Renal cortical epithelial cell (primary cell): ENCODE results near the gene ANKS3. TPM values are rescaled to one million over a fixed set of nuclear protein-coding genes. Genes with fewer than 3 reads are reported as not detected.
A peak's percentile ranks its signal among the peaks of the same experiment; 100 is the strongest.

Experiments
- DNase-seq: peaks from one replicate; pipeline ENCODE4 v3.0.0-alpha.2; 2011; ENCODE audit warnings: low read depth
- total RNA-seq: library from RNA; depleted of rRNA; stranded (reverse); fragments of >200 nt; gene quantifications from 2 replicates; pipeline ENCODE4 v1.2.3, GENCODE V29; 2014

The ANKS3 gene
- total RNA-seq, 1 donor from 2014 or later = 34.6 TPM

DNA sequence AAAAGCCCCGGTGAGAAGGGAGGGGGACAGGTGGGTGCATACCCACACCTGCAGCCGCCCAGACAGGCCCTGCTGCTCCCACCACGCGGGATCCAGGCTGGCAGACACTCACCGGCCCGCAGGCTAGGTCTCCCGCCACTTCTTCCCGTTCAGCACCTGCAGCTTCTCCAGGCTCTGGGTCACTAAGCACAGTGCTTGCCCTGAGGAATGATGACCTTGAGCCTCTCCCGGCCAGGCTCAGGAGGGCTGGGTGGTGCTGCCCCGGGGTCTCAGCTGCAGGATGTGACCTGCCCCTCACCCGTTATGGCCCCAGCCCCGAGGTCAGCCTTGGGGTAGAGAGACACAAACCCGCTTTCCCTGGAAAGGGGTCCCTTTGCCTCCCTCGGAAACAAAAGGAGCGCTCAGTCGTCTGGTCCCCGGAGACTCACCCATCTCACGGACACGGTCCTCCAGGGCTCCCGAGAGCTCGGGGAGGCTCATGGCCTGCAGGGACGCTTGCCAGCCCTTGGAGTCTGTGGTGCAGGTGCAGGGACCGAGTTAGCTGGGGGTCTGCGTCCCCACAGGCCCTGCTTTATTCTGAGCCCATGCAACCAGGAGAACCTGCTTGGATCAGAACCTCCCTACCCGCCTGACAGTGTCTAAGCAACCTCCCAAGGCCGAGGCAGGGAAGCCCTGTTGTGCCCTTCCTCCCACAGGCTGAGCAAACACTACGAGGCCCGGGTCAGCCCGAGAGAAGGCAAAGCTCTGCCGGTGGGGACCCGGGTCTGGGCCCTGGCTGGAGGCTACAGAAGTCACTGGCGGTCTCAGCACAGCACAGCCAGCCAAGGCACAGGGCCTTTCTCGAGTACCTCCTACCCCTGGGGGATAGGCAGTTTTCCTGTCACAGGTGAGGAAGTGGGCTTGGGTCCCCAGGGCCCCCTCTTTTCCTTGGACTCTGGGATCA, 36.9 kb downstream of the ANKS3 start:
- DNase-seq = no peak

GRCh38 chr16:4696172-4696904, 37.7 kb downstream of the ANKS3 start:
- no peak for DNase-seq

GRCh38 chr16:4695473-4696171, 38.4 kb downstream of the ANKS3 start:
- no peak for DNase-seq

GRCh38 chr16:4694642-4695451, 39.2 kb downstream of the ANKS3 start:
- no peak for DNase-seq

- peak; percentile 37 for DNase-seq
These were observed 40.0 kb downstream of the ANKS3 start for GRCh38 chr16:4693956-4694641.

DNA sequence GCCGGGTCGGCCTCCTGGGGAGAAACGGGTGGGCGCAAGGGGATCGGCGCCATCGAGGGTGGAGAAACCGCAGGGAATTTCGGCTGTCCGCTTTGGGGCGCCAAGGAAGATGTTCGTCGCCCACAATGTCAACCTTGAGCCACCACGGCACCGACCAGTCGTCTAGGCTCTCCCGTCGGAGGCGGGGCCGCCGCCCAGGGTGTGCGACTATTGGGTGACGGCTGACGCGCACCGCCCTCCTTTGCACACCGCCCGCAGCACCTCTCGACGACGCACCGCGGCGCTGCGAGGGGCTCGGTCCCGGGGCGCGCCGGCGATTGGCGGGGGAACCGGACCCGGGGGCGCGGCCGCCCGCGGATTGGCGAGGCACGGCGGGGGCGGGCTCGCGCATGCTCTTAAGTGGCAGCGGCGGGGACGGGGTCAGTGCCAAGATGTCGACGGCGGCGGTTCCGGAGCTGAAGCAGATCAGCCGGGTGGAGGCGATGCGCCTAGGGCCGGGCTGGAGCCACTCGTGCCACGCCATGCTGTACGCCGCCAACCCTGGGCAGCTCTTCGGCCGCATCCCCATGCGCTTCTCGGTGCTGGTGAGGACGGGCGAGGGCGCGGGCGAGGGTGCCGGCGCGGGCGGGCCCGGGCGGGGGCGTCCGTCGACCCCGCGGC, 40.6 kb downstream of the ANKS3 start, which contains the start of gene NUDT16L1:
Gene NUDT16L1, plus strand, starts transcription at position 267 of the 660 bp plus-strand sequence. Its CDS starts 165 bp downstream, at position 432.
- DNase-seq = peak; percentile 77

DNA sequence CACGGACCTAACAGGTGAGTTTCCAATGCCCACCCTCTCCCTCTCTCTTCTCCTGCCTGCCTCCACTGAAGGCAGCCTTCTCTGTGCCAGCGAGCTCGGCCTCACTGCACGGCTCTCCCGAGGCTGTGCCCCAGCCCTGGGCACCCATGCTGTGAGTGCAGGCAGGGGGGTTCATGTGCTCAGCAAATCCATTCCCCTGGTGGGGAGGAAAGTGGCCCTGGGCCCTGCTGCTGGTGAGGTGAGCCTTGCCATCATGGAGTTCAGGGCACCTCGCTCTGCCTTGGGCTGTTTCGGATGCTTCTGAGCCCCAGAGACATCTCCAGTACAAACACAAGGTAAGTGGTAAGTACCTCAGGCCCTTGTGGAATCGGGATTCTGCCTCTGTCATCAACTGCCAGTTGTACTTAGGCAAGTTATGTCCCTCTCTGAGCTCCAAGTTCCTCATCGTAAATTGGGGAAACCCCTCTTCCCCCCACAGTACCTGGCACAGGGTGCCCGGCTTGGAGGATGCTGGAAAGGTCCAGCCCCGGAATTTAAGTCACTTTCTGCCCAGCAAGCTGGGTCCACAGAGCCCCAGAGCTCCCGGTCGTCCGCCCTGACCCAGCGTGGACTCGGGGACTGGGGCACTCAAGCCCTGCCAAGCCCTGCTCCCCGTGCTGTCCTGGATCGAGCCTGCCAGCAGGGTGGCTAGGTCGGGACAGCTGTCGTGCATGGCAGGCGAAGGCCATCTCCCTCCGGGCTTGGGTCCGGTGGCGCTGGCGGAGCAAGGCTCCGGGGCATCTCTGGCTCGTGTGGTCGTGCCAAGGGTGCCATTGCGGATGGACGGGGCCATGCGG, 41.4 kb downstream of the ANKS3 start:
- no peak for DNase-seq

DNA sequence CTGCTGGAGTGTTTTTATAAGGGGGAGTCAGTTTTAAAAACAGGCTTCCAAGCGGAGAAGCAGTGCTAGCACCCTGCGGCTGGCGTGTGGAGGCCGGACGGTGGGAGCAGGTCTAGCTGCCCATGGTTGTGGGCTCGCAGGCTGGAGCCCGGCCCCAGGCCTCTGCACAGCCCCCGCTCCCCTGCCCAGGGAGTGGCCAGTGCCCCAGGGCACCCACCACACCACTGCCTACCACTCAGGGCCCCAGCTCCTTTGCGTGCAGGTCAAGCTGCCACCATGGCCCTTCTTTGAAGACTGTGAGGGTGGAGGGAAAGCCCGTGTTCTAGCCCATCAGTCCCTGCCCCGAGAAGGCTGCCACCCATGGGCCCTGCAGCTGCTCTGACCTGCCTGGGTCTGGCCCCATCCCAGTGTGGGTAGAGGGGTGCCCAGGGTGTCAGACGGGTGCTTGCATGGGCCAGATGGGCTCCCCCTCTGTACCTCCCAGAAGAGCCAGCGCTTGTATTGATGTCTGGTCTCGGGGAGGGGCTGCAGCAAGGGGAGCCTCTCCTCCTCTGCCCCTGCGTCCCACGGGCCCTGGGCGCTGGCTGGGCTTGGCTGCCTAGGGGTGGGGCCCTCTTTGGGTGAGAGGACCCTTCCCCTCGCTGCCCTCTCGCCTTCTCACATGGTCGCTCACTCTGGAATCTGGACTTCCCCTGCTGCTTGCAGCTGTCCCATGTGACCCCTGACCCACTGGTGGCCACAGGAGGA, 42.2 kb downstream of the ANKS3 start:
- no peak for DNase-seq

DNA sequence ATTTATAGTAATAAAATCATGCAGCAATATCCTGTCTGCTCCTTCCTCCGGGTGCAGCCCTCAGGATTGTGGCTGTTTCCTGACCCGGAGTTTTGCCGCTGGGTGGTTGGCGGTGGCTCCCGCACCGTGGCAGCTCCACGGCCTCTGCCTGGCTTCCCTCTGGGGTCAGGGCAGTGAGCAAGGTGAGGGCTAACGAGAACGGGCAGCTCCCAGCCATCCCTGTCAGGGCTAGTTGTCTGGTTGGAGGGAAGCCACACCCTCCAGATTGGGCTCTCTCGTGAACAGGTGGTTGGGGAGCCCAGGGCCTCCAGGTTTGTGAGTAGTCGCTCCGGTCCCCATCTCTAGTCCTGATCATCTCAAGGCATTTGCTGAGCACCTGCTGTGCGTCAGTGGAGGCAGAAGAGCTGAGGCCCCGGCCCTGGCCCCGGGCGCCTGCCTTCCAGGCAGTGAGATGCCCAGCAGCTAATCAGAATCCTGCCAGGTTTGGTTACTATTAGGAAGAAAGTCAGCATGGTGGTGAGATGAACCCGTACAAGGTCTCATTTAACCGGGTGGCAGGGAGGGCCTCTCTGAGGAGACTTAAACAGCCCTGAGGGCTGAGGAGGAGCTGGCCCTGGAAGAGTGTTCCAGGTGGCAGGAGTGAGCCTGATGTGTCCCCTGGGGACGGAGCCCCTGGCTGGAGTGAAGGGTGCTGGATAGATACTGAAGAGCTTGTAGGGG, 43.0 kb downstream of the ANKS3 start:
- no peak for DNase-seq

DNA sequence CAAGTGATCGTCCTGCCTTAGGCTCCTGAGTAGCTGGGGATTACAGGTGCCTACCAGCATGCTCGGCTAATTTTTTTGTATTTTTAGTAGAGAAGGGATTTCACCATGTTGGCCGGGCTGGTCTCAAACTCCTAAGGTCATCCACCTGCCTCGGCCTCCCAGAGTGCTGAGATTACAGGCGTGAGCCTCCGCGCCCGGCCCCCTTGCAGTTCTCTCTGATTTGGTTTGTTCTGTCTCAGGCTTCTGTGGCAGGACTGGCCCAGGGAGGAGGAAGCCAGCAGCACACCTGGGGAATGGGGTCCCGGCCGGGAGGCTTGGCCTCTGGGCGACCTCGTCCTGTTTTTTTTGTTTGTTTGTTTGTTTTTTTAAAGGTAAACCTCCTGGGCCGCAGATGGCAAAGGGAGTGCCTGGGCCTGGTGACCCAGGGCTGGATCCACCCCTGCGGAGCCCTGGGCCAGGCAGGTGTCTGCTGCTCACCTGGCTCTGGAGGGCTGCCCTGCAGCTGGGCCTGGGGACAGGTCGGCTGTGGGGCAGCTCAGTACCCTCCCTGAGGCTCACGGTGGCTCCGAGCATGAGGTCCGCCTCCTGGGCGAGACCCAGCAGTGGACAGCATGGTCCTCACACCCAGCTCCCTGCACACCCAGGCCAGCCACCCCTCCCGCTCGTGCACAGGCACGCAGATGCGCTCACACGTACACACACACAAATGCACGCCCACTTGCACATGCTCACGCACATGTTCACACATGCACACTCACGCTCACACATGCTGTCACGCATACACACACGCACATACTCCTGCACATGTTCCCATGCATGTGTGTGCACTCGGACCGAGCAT, 44.0 kb downstream of the ANKS3 start:
- DNase-seq = no peak

- DNase-seq = no peak
These were observed 44.9 kb downstream of the ANKS3 start for GRCh38 chr16:4689091-4689671.

DNA sequence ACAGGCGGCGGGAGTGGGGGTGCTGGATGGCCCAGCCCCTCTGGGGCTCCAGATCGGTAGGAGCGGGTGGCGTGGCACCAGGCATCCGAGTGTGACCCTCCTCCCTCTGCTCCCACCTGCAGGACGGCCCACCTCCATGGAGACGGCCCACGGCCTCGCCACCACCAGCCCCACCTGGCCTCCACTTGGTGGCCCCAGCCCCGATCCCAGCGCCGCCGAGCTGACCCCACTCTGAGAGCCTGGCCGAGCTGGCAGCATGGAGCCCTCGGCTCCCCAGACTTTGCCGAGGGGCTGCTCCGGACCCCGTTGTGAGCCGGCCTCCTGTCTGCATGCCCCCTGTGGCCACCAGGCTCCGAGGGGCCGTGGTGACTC, 45.4 kb downstream of the ANKS3 start:
- no peak for DNase-seq

DNA sequence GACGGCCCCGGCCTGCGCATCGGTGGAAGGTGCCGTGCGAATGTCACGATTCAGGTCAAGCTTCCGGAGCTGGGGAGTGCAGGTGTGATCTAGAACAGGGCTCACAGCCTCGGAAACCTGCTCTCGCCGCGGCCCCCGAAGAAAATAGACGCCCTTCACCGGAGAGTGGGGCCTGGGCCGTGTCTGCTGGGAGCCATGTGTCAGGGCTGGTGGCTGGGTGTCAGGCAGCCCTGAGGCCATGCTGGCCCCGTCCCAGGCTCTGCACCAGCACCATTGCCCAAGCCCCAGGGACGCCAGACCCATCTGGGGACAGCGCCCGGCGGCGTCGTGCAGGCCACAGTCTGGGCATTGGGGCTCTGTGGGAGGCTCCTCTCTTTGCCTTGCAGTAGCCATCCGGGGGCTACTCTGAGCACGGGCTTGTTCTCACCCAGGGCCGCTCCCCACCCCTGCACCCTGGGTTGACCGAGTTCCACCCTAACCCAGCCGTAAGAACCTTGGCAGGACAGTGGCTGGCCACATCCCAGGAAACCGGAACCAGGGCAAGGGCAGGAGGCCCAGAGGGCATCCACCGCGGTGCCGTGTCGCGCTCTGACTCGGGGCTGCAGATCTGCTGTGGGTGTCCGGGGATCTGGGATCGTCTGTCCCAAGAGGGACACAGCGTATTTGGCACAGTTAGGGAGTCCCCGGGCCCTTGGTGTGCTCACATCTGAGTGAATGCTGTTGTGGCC, 46.0 kb downstream of the ANKS3 start:
- DNase-seq = no peak

GRCh38 chr16:4687416-4687815, 46.7 kb downstream of the ANKS3 start:
- DNase-seq = no peak

GRCh38 chr16:4686497-4687210, 47.4 kb downstream of the ANKS3 start:
- DNase-seq = no peak
